Tibial nerve (tissue), 4 donors: ENCODE measurements around the gene MTTP. TPM values are rescaled to one million over a fixed set of nuclear protein-coding genes. Genes with fewer than 3 reads are reported as not detected.

Experiments used
- DNase-seq, 2 donors: peaks; one replicate each; pipeline ENCODE4 v3.0.0-alpha.2; 2019; ENCODE audit warnings: low spot score in 2 of 2
- H3K27ac ChIP-seq, 4 donors: fragments of 200-600 bp; sonication (generic) in 3 of 4; one replicate each; pipeline ENCODE4 v1.5.1; 2017 to 2019; ENCODE audit warnings: mild to moderate bottlenecking in 1 of 4
- H3K27me3 ChIP-seq, 2 donors: fragments of 200-600 bp; sonication (generic) in 1 of 2; one replicate each; pipeline versions ENCODE4 v1.5.1 to v1.6.0; 2017 to 2019
- H3K36me3 ChIP-seq, 3 donors: fragments of 200-600 bp; sonication (generic); one replicate each; pipeline ENCODE4 v1.5.1; 2018 to 2019
- H3K4me1 ChIP-seq, 4 donors: fragments of 200-600 bp; sonication (generic) in 3 of 4; one replicate each; pipeline ENCODE4 v1.5.1; 2017 to 2019
- H3K4me3 ChIP-seq, 4 donors: fragments of 200-600 bp; sonication (generic) in 3 of 4; one replicate each; pipeline ENCODE4 v1.5.1; 2017 to 2019; ENCODE audit warnings: mild to moderate bottlenecking in 1 of 4, moderate library complexity in 1 of 4
- H3K9me3 ChIP-seq, 4 donors: fragments of 200-600 bp; sonication (generic) in 3 of 4; one replicate each; pipeline ENCODE4 v1.5.1; 2017 to 2019
- EP300 ChIP-seq, 2 donors: sonication (generic); formaldehyde crosslinking; IDR thresholded peaks; one replicate each; pipeline ENCODE4 v1.6.1; 2017; ENCODE audit warnings: antibody characterized with exemption in 2 of 2, mild to moderate bottlenecking in 1 of 2
- POLR2A ChIP-seq, 2 donors: fragments of 450-650 bp; IDR thresholded peaks; one replicate each; pipeline ENCODE4 v1.6.1; 2017; ENCODE audit warnings: antibody characterized with exemption in 2 of 2, mild to moderate bottlenecking in 2 of 2, moderate library complexity in 2 of 2
- WGBS, 2 donors: methylation state at CpG; one replicate each; pipeline ENCODE4 v1.1.5; 2018; 5-methylcytosine and 5-hydroxymethylcytosine counted together
- total RNA-seq, 4 donors: library from RNA; depleted of rRNA; stranded (reverse); fragments of >200 nt; gene quantifications; one replicate each; pipeline ENCODE4 v1.1.0, GENCODE V29; 2016
- TF ChIP-seq, protein P1 (sequence below), 5 experiments: fragments of 200-600 bp in 3 of 5; fragments of 450-650 bp in 2 of 5; sonication (generic) in 3 of 5; IDR thresholded peaks; one replicate each; pipeline ENCODE4 v1.5.1; 2016 to 2019; ENCODE audit warnings: antibody characterized with exemption in 5 of 5, mild to moderate bottlenecking in 3 of 5, moderate library complexity in 2 of 5

Gene MTTP
- total RNA-seq, 4 donors from 2014 or later: 0.22 to 0.59 TPM; not detected in 2

DNA sequence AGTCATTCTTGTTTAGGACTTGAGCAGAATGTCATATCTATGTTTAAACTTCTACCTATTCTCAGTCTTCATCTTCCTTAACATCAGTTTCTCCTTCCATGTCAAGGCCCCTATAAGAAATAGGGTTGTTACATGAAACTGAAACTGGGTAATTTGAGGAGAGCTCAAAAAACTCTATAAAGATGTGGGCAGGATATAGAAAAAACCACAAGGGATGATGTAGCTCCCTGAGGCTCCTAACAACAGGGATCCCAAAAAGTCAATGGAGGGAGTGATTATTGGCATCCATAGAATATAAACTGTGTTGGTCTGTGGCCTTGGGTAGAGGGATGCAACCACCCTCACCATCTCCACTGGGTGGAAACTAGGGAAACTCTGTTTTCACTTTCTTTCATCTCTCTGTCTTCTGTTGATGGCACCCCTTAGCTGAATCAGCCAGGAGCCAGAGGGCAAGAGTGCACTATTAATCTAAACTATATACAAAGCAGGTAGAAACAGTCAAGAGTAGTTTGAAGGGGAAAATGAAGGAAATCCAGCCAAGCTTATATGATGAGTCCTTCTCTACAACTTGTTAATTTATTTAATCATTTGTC is 55.4 kb downstream of the MTTP start:
- H3K4me3 ChIP-seq: no peak overlapping the region
- H3K27me3 ChIP-seq: no peaks in the 10 kb centered on the region
- no peak overlapping the region for H3K27ac ChIP-seq
- TF ChIP-seq POLR2A (IDR thresholded peaks at IDR 0.05) (no peak), EP300 (IDR thresholded peaks at IDR 0.05) (no peak)
- TF ChIP-seq, protein P1, sequence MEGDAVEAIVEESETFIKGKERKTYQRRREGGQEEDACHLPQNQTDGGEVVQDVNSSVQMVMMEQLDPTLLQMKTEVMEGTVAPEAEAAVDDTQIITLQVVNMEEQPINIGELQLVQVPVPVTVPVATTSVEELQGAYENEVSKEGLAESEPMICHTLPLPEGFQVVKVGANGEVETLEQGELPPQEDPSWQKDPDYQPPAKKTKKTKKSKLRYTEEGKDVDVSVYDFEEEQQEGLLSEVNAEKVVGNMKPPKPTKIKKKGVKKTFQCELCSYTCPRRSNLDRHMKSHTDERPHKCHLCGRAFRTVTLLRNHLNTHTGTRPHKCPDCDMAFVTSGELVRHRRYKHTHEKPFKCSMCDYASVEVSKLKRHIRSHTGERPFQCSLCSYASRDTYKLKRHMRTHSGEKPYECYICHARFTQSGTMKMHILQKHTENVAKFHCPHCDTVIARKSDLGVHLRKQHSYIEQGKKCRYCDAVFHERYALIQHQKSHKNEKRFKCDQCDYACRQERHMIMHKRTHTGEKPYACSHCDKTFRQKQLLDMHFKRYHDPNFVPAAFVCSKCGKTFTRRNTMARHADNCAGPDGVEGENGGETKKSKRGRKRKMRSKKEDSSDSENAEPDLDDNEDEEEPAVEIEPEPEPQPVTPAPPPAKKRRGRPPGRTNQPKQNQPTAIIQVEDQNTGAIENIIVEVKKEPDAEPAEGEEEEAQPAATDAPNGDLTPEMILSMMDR (IDR thresholded peaks at IDR 0.05): no peak
- no peaks in the 10 kb centered on the region for H3K4me1 ChIP-seq
- H3K36me3 ChIP-seq: no peaks in the 10 kb centered on the region
- DNase-seq: no peak
- no peaks in the 10 kb centered on the region for H3K9me3 ChIP-seq

DNA sequence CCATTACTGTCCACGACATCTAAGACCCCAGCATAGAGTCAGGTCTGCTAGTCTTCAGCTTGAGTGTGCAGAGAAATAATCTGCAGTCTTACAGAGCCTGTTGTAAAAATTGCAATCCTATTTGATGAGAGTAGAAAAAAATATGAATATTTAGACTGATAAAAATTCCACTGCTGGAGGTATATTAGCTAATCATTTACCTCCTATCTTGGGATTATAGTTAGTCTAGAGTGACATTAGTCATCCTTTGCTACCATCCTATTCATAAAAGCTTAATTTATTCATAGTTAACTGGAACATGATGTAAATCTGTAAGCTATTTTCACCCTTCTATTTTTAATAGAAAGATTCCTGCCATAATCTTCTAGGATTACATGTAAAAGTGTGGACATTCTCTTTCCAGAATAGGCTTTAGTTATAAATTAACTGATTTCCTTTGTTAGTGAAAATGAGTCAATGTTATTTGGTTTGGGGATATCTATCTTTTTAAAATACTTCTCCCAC is 56.3 kb downstream of the MTTP start:
- Histone ChIP-seq H3K4me1 (no peaks in the 10 kb centered on the region), H3K4me3 (no peak overlapping the region), H3K36me3 (no peaks in the 10 kb centered on the region), H3K27me3 (no peaks in the 10 kb centered on the region), H3K9me3 (no peaks in the 10 kb centered on the region), H3K27ac (no peak overlapping the region)
- WGBS, 2 donors: 52 to 65% methylated on average over 1 of the region's 1 CpG
- DNase-seq: no peak
- TF ChIP-seq, protein P1 (IDR thresholded peaks at IDR 0.05): no peak
- TF ChIP-seq POLR2A (IDR thresholded peaks at IDR 0.05) (no peak), EP300 (IDR thresholded peaks at IDR 0.05) (no peak)

- DNase-seq: no peak
- no peaks in the 10 kb centered on the region for H3K4me1 ChIP-seq
- no peaks in the 10 kb centered on the region for H3K36me3 ChIP-seq
- no peak overlapping the region for H3K4me3 ChIP-seq
- no peak for TF ChIP-seq EP300 (IDR thresholded peaks at IDR 0.05)
- TF ChIP-seq, protein P1 (IDR thresholded peaks at IDR 0.05): no peak
- no peak for TF ChIP-seq POLR2A (IDR thresholded peaks at IDR 0.05)
- H3K27me3 ChIP-seq: no peaks in the 10 kb centered on the region
- H3K9me3 ChIP-seq: no peaks in the 10 kb centered on the region
- no peak overlapping the region for H3K27ac ChIP-seq
- 89 to 90% methylated on average over 14 of the region's 14 CpGs for WGBS, 2 donors
These were observed 59.1 kb downstream of the MTTP start for GRCh38 chr4:99633772-99634171.

- Histone ChIP-seq H3K27me3 (no peaks in the 10 kb centered on the region), H3K4me1 (no peaks in the 10 kb centered on the region), H3K36me3 (no peaks in the 10 kb centered on the region), H3K4me3 (no peak overlapping the region), H3K9me3 (no peaks in the 10 kb centered on the region), H3K27ac (no peak overlapping the region)
- WGBS, 2 donors: 64 to 70% methylated on average over 1 of the region's 1 CpG
- DNase-seq: no peak
- TF ChIP-seq POLR2A (IDR thresholded peaks at IDR 0.05) (no peak), EP300 (IDR thresholded peaks at IDR 0.05) (no peak)
- TF ChIP-seq, protein P1 (IDR thresholded peaks at IDR 0.05): no peak
These were observed 60.2 kb downstream of the MTTP start for GRCh38 chr4:99634742-99635360.

DNA sequence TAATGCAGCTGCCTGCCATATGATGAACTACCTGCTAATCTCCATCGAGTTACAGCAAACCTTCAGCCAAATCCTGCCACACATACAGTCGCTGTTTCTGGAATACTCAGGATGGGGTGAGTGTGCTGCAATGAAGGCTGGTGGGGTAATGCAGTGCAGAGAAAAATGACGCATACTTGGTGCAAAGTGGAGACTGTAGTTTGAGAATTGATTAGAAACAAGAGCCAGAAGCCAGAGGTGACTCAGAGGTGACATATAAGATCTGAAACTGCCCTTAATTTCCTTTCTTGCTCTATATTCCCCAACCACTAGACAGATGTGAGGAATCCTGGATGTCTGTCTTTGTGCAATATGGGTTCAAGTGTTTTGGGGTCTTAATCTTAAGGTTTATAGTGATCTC is 61.0 kb downstream of the MTTP start:
- Histone ChIP-seq H3K27ac (no peak overlapping the region), H3K4me1 (no peaks in the 10 kb centered on the region), H3K9me3 (no peaks in the 10 kb centered on the region), H3K27me3 (no peaks in the 10 kb centered on the region), H3K36me3 (no peaks in the 10 kb centered on the region), H3K4me3 (no peak overlapping the region)
- DNase-seq: no peak
- TF ChIP-seq, protein P1 (IDR thresholded peaks at IDR 0.05): no peak
- TF ChIP-seq POLR2A (IDR thresholded peaks at IDR 0.05) (no peak), EP300 (IDR thresholded peaks at IDR 0.05) (no peak)
- 79 to 93% methylated on average over 3 of the region's 3 CpGs for WGBS, 2 donors
